HG03558 (cell line): ENCODE measurements around the gene BIRC6.
"Not testable (repeated sequence)": the region's sequence is repeated elsewhere in the genome, so short reads cannot be mapped to it uniquely, and the experiment has no call there.

Experiments
- ATAC-seq: cut with Tn5 transposase; IDR thresholded peaks from one replicate; pipeline ENCODE4 v1.9.1; 2021; ENCODE audit warnings: moderate number of reproducible peaks; ENCODE audit not compliant: unreplicated experiment; ENCODE audit errors: extremely low read depth

BIRC6 gene

GRCh38 chr2:32370942-32371341 lies 14.1 kb downstream of the BIRC6 start:
- not testable (repeated sequence) for ATAC-seq

- ATAC-seq: no peak
These were observed 15.8 kb downstream of the BIRC6 start for GRCh38 chr2:32372519-32373182.

- no peak for ATAC-seq
These were observed 18.5 kb downstream of the BIRC6 start for GRCh38 chr2:32375228-32375892.

- no peak for ATAC-seq
These were observed 19.9 kb downstream of the BIRC6 start for GRCh38 chr2:32376756-32377155.

- ATAC-seq: no peak
These were observed 21.1 kb downstream of the BIRC6 start for GRCh38 chr2:32377928-32378327.

GRCh38 chr2:32379352-32379751 lies 22.5 kb downstream of the BIRC6 start:
- ATAC-seq: no peak

- ATAC-seq: no peak
These were observed 27.0 kb downstream of the BIRC6 start for GRCh38 chr2:32383858-32384257.

GRCh38 chr2:32384529-32384928 lies 27.7 kb downstream of the BIRC6 start:
- no peak for ATAC-seq

GRCh38 chr2:32386739-32387138 lies 29.9 kb downstream of the BIRC6 start:
- ATAC-seq: no peak

GRCh38 chr2:32399221-32399620 lies 42.4 kb downstream of the BIRC6 start:
- no peak for ATAC-seq

GRCh38 chr2:32402091-32402490 lies 45.3 kb downstream of the BIRC6 start:
- no peak for ATAC-seq

GRCh38 chr2:32403782-32404181 lies 47.0 kb downstream of the BIRC6 start:
- ATAC-seq: no peak

- no peak for ATAC-seq
These were observed 47.9 kb downstream of the BIRC6 start for GRCh38 chr2:32404691-32405090.

GRCh38 chr2:32416519-32416918 lies 59.7 kb downstream of the BIRC6 start:
- no peak for ATAC-seq

- ATAC-seq: no peak
These were observed 60.8 kb downstream of the BIRC6 start for GRCh38 chr2:32417659-32418058.

GRCh38 chr2:32418778-32419177 lies 62.0 kb downstream of the BIRC6 start:
- ATAC-seq: no peak

- no peak for ATAC-seq
These were observed 65.3 kb downstream of the BIRC6 start for GRCh38 chr2:32422133-32422532.

- ATAC-seq: no peak
These were observed 66.7 kb downstream of the BIRC6 start for GRCh38 chr2:32423536-32423935.

GRCh38 chr2:32424739-32425138 lies 67.9 kb downstream of the BIRC6 start:
- no peak for ATAC-seq

- ATAC-seq: no peak
These were observed 68.9 kb downstream of the BIRC6 start for GRCh38 chr2:32425719-32426141.

- no peak for ATAC-seq
These were observed 71.1 kb downstream of the BIRC6 start for GRCh38 chr2:32427672-32428610.
